ENCODE data around the gene SSR1. TPM values are rescaled to one million over a fixed set of nuclear protein-coding genes. Genes with fewer than 3 reads are reported as not detected.

SSR1 gene
- total RNA-seq, 6 experiments from 2014 or later = 60.8 to 110 (median 90.5) TPM

GRCh38 chr6:7243179-7243981, 69.6 kb downstream of the SSR1 start:
- WGBS (ENCODE audit: insufficient coverage, low coverage, low lambda C conversion rate, missing lambda C conversion rate) = 2% methylated on average over 7 of the region's 7 CpGs
- intact Hi-C loops (cut with DNase I) = loop anchor here in 1 of 2 donors (10.0 kb wide), 1 partner anchor 509 kb away; no protein-coding TSS in a partner anchor
- H3K36me3 ChIP-seq = peaks cover 0 to 38% (median 14%) of the 10 kb centered on the region in 4 donors

DNA sequence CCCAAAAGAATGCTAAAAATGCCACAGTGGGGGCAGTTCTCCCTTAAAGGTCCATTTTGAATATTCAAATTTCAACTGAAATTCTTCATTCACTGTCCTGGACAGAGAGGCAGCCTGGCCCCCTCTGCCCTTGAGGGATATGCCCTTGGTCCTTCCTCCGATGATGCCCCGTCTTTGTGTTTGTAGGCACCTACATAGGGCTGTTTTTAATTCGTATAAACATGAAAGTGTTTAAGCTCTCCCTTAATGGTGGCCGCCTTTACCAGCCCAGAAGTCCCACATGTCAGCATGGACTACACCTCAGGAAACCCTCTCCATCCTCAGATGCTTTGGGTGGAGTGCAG, 70.2 kb downstream of the SSR1 start:
- peak overlapping the region; percentile 84 to 91 (median 90) for H3K27ac ChIP-seq
- peak in 1 of 3 donors; percentile 27 for DNase-seq
- TF ChIP-seq, protein P1, sequence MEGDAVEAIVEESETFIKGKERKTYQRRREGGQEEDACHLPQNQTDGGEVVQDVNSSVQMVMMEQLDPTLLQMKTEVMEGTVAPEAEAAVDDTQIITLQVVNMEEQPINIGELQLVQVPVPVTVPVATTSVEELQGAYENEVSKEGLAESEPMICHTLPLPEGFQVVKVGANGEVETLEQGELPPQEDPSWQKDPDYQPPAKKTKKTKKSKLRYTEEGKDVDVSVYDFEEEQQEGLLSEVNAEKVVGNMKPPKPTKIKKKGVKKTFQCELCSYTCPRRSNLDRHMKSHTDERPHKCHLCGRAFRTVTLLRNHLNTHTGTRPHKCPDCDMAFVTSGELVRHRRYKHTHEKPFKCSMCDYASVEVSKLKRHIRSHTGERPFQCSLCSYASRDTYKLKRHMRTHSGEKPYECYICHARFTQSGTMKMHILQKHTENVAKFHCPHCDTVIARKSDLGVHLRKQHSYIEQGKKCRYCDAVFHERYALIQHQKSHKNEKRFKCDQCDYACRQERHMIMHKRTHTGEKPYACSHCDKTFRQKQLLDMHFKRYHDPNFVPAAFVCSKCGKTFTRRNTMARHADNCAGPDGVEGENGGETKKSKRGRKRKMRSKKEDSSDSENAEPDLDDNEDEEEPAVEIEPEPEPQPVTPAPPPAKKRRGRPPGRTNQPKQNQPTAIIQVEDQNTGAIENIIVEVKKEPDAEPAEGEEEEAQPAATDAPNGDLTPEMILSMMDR (IDR thresholded peaks at IDR 0.05) = no peak
- TF ChIP-seq POLR2A (IDR thresholded peaks at IDR 0.05) = no peak
- intact Hi-C loops (cut with DNase I) = loop anchor here in 1 of 2 donors (10.0 kb wide), 1 partner anchor 508 kb away; no protein-coding TSS in a partner anchor
- no peak overlapping the region for H3K4me3 ChIP-seq
- H3K27me3 ChIP-seq = no peaks in the 10 kb centered on the region
- no peaks in the 10 kb centered on the region for H3K9me3 ChIP-seq
- 44% methylated on average over 4 of the region's 4 CpGs for WGBS (ENCODE audit: insufficient coverage, low coverage, low lambda C conversion rate, missing lambda C conversion rate)
- ATAC-seq = no peak
- peaks cover 0 to 60% (median 27%) of the 10 kb centered on the region in 4 donors for H3K4me1 ChIP-seq
- H3K36me3 ChIP-seq = peaks cover 0 to 32% (median 10%) of the 10 kb centered on the region in 4 donors

More at GRCh38 chr6:7243179-7243981, 69.6 kb downstream of the SSR1 start:
- H3K9me3 ChIP-seq = no peaks in the 10 kb centered on the region
- ATAC-seq (peak; percentile 49 to 60 (median 52)), DNase-seq (peak in 1 of 3 donors; percentile 3)
- H3K27me3 ChIP-seq = no peaks in the 10 kb centered on the region
- peaks cover 0 to 54% (median 24%) of the 10 kb centered on the region in 4 donors for H3K4me1 ChIP-seq
- H3K27ac ChIP-seq = peak overlapping the region; percentile 84 to 91 (median 90)
- no peak overlapping the region for H3K4me3 ChIP-seq
- no peak for TF ChIP-seq POLR2A (IDR thresholded peaks at IDR 0.05)
- TF ChIP-seq, protein P1 (IDR thresholded peaks at IDR 0.05) = peak; percentile 85 to 92 (median 90)

DNA sequence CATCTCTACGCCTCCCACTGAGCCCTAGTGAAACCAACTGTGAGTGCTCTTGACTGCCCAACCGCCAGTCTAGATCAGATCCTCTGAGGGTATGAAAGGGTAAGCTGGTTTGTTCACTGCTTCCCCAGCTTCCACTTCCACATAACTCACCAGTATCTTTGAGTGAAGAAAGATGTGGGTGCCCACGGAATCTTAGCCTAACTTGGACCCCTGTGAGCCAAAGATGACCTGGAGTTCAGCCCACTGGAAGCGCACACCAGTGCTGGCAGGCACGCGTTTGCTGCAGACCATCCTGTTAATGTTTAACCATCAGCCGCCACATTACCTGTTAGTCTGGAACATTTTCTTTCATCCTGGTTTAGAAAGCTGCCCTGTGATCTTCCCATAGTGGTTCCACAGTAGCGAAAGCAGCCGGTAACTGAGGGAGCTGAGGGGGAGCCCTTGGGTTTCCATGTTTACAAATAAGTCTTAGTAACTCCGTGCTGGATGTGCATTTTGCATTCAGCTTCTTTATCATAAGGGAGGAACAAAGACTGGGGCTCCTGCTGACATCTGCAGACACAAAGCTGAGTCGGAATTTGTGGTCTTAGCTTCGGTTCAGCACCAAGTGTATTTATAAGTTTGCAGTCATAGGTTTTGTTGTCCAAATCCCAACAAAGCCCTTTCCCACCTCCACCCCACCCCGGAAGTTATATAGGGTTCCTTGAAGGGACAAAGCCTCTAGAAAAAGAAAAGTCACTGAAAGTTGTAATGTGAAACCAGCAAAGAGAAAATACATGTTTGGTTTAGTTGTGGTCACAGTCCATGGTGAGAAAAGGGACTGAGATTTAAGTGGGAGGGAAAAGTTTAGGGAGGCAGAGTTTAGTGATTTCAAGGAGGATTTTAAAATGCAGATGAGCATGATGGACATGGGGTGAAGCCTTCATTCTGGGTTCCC, 71.0 kb downstream of the SSR1 start:
- Histone ChIP-seq H3K27me3 (no peaks in the 10 kb centered on the region), H3K36me3 (peaks cover 0 to 24% (median 6%) of the 10 kb centered on the region in 4 donors), H3K4me3 (peak overlapping the region in 2 of 3 donors; percentile 9 to 26), H3K9me3 (no peaks in the 10 kb centered on the region), H3K27ac (peak overlapping the region; percentile 84 to 91 (median 90)), H3K4me1 (peaks cover 0 to 68% (median 28%) of the 10 kb centered on the region in 4 donors)
- intact Hi-C loops (cut with DNase I) = loop anchor here in 1 of 2 donors (10.0 kb wide), 1 partner anchor 507 kb away; no protein-coding TSS in a partner anchor
- peak; percentile 63 for TF ChIP-seq POLR2A (IDR thresholded peaks at IDR 0.05)
- TF ChIP-seq, protein P1 (IDR thresholded peaks at IDR 0.05) = no peak
- ATAC-seq (peak; percentile 61 to 78 (median 64)), DNase-seq (peak in 1 of 3 donors; percentile 87)
- WGBS (ENCODE audit: insufficient coverage, low coverage, low lambda C conversion rate, missing lambda C conversion rate) = 12% methylated on average over 11 of the region's 13 CpGs

- WGBS (ENCODE audit: insufficient coverage, low coverage, low lambda C conversion rate, missing lambda C conversion rate) = 39% methylated on average over 10 of the region's 10 CpGs
- DNase-seq (peak in 1 of 3 donors; percentile 76), ATAC-seq (peak; percentile 10 to 58 (median 38))
- Histone ChIP-seq H3K27me3 (no peaks in the 10 kb centered on the region), H3K4me3 (no peak overlapping the region), H3K27ac (peak overlapping the region; percentile 84 to 91 (median 90)), H3K4me1 (peaks cover 0 to 76% (median 31%) of the 10 kb centered on the region in 4 donors), H3K9me3 (no peaks in the 10 kb centered on the region), H3K36me3 (peaks cover 0 to 16% (median 0%) of the 10 kb centered on the region in 4 donors)
- intact Hi-C loops (cut with DNase I) = loop anchor here in 1 of 2 donors (10.0 kb wide), 1 partner anchor 506 kb away; no protein-coding TSS in a partner anchor
- TF ChIP-seq POLR2A (IDR thresholded peaks at IDR 0.05) = no peak
- TF ChIP-seq, protein P1 (IDR thresholded peaks at IDR 0.05) = no peak
Measured at GRCh38 chr6:7241160-7241559, 71.8 kb downstream of the SSR1 start.

All from right lobe of liver (tissue), 6 donors.